Epidermal melanocyte (primary cell): Measurements from ENCODE around the gene S100PBP.

ENCODE experiments used
- DNase-seq: peaks from one replicate; pipeline ENCODE4 v3.0.0; 2011; ENCODE audit warnings: low spot score; ENCODE audit not compliant: insufficient read length

S100PBP gene

DNA sequence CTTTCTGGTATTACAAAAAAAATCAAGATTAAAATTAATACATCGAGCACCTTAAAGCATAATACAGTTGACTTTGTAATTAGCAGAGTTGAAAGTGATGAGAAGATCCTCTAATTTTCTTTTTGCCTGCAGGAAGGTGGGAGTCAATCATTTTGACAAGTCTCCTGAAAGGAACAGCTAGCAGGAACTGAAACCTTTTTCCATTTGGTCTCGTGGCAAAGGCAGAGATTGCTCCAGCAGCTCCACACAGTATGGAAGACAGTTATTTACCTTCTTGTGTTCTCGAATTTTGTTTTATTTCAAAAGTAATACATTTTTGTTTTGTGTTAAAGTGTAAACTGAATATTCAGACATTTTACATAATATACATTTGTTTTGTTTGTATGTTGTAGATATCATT, 7.7 kb downstream of the S100PBP start:
- DNase-seq, result no peak

DNA sequence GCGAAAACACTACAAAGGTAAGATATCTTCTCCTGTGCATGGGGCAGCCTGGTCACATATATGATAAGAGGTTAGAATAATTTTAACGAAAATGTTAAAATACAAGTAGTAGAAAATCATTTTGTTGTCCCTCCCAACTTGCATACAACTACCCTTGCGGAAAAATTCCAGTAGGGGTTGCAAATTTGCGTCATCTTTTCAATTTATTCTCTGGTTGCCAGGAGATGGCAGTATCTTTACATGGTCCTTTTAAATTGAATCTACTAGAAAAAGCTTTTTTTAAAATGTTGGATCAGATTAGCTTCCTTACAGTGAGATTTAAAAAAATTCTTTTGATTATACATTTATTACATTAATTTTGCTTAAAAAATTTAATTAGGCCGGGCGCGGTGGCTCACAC, 10.9 kb downstream of the S100PBP start:
- DNase-seq, result no peak

- no peak for DNase-seq
Measured at GRCh38 chr1:32830092-32830852, 12.8 kb downstream of the S100PBP start.

DNA sequence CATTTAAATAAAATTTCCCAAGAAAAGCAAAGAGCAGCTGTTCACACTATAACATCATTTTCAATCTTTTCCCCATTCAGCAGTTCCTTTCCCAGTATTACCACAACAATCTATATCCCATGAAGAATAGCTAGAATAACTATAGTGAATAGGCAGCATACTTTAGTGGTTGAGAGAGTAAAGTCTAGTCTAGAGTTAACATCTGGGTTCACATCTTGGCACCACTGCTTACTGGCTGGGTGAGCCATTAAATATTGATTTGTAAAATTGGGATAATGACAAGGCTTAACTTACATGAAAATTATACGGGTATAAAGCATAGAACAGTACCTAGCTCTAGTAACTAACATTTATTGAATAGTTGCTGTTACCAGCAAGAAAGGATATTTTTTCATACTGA, 14.4 kb downstream of the S100PBP start:
- DNase-seq, result no peak

DNA sequence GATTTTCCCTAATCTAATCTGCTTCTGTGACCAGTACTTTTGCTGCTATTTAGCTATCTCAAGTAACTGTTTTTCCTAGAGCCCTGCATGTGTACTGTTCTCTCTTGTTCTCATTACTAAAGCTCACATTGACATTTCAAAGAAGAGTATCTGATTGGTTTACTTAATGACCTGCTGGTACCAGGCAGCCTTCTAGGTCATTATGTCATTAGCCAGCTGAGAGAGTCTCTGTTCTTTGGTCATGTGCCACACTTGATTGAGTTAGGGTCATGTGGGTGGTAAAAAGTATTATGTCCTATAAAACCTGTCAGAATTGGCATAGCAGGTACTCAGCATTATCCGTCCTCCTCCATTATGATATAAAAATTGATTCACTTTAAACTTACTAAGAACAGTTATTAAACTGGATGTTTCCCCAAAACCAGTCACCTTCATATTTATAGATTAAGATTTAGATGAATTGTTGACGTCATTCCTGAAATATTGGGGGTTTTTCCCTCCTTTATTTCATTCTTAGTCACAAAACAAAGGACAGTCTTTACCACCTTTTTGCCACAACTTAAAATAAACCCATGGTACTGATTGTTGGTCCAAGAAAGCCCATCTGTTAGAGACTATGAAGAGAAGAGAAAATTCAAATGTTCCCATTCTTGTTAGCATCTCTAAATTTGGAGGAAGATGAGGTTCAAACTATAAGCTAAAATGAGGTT, 31.1 kb downstream of the S100PBP start:
- no peak for DNase-seq

DNA sequence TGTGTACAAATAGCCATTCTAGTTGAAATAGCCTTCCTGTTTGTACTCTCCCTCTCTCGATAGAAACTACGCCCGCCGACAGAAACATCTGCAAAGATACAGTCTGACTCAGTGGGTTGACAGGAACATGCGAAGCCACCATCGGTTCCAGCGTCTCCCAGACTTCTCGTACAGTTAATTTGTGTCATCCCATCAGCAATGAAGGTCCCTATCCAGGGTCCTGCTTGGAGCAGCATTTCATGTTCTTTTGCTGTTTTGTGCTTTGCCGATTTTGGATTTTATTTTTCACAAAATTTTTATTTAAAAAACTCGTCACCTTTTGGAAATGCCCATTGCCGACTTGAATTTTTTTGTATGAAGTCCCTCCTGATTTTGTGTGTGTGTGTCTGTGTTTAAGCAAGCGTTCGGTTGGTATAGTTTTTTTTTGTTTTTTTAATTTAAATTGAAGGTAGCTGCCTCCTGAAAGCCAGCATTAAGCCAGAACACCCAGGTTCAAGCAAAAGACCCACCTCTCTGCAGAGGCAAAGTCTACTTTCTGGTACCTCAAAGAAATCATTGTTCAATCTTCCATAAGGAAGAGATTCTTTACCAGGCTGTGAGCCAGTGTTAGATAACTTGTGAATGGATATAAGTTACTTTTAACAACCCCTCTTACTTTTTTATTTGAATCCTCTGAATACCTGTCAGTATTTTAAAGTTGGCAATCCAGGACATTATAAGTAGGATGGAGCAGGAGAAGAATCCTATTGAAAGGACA, 38.6 kb downstream of the S100PBP start:
- no peak for DNase-seq

DNA sequence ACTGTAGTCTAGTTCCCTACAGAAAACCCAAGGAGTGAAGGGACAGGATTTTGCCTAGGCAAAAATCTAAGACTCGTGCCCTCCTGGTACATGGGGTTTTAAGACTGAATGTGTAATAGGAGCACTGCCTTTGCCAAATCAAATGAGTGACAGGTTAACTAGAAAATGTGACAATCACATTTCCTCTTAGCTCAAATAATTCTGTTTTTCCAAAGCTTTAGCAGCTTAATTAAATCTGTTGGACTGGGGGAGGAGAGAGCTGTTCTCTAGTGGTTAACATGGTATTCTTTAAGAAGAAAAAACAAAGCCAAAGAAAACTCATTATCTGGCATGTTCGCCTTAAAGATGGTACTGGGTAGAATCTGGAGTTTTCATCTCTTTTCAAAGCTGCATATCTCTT, 40.7 kb downstream of the S100PBP start:
- DNase-seq, result no peak

- DNase-seq, result no peak
Measured at GRCh38 chr1:32858791-32859190, 41.3 kb downstream of the S100PBP start.

DNA sequence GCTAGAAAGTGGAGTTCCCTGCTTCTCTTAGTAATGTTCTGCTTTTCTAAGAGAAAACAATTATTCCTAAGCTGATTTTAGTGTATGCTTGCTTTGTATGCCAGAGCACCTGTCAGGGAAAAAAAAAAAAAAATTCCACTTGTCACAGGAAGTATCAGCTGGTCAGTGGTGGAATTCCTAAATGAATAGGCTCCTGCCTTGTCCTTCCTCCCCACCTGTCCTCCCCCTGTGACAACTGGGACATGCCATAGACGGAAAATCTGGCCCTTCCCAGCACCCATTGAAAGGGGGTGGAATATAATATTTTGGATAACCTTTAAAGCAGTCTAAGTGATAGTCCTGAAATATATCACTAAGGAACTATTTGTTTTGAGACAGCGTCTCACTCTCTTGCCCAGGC, 42.5 kb downstream of the S100PBP start:
- no peak for DNase-seq

DNA sequence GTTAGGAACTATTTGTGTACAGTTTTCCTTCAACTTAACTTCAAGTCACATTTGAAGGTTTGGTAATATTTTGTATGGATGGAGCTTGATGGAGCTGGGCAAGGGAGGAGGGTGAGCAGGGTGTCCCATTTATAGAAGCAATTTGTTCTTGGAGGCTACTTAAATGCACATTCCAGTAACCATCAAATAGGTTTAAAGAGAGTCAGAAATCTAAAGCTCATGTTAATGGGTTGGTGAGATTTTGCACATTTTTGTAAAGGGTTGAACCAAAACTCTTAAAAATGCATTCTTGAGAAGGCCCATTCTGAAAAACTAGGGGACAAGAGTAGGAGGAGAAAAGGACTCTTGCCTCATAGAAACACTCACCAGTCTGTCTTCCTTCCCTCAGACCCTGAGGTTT, 43.1 kb downstream of the S100PBP start:
- DNase-seq, result no peak

DNA sequence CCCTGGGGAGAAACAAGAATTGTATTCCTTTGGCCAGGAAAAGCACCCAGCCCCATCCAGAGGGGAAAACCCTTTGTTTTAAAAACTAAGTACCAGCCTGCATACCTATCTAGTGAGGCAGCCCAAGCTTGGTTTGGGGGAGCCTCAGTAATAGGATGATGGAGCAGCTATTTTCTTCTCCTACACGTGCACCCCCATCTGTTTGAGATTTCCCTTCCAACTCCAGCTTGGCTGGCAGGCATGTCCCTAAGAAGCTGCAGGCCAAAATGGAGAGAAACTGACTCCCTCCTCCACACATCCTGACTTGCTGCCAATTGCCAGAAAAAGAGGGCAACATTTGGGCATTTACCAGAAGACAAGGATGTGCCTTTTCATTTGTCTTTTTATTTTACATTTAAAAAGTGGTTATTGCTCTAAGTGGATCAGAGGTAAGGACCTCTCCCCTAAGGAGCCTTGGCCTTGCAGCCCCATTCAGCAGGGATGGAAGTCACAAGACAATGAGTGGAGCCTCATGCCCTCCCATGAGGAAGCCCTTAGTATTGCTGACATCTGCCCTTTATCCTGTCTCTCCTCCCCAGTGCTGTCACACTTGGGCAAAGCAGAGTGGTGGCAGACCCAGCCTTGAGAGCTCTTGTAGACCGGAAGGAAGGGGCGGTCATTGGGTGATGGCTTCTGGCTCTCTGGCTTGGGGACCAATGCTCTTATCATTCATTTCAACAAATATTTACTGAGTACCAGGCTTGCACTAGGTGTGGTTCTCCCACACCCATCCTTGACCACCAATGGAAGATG, 44.6 kb downstream of the S100PBP start:
- DNase-seq, result no peak

DNA sequence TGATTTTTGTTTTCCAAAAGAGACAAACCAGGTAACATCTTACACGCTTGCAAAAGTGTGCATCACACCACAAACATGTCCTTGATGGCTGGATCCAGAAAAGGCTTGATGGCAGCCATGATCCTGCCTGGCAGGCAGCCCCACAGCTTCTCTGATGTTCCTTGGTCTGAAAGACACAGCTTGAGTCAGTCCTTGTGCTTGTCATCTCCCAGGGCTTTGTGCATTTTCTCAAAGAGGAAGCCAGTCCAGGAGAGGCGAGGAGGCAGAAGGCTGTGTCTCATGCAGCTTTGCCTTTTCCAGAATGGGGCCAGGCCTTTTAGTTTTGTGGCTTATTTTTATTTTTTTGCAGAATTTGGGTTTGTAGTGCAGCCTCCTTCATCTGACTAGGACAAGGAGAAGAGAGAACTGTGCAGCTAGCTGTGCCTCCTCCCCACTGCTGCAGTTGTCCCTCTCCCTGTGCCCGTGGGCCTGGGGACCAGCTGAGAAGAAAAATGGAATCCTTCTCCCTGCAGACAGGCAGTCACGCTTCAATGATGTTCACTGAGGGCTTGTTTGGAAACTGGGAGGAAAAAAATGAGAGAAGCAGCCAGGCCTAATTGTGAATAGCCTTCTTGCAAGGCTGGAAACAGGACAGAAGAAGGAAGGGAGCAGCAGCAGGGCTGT, 45.9 kb downstream of the S100PBP start:
- DNase-seq, result no peak

- no peak for DNase-seq
Measured at GRCh38 chr1:32863881-32864245, 46.4 kb downstream of the S100PBP start.

- no peak for DNase-seq
Measured at GRCh38 chr1:32864375-32865019, 47.0 kb downstream of the S100PBP start.

DNA sequence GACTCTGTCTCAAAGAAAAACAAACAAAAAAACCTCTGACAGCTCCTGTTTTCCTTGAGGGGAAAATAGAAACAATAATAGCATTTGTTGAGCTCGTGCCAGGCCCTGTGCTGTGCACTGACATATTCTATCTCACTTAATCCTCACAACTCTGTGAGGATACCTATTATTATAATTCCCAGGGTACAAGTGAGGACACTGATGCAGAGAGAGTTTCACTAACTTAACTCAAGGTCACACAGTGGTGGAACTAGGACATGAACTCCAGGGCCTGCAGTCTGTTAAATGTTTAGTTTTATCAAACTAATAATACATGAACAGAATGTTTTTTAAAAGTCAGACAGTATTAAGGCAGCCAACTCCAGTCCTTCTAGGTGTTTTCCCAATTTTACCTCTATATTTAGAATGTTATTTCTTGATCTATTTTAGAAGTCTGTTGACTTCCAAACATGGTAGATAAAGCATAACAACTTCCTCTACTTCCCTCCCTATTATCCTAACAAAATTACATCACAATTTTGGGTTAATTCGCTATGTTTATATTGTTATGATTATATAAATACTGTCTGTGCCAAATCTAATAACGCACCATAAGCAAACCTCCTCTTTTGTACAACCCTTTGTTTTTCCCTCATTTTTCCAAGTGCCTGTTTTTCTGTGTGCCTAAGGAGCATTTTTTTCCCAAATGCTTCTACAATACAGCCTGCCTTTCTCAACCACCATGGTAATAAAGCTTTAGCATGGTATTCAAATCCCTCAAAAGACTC, 48.4 kb downstream of the S100PBP start:
- DNase-seq, result no peak

DNA sequence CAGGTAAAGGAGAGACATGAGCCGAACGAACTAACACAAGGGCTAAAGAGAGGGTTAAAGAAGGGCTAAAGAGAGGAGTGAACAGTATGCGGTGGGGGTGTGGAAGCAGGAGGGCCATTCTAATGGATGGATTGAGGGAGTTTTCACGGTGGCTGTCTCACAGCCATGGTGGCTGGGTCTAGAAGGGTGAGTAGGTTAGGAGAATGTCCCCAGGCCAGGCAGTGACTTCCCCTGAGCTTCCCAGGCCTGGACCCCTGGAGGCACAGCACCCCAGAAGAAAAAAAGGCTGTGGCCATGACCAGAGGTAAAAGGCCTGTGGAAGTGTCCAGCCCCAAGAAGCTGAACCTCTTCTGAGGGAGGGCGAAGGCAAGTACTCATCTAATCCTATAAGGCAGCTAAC, 49.7 kb downstream of the S100PBP start:
- DNase-seq, result no peak

DNA sequence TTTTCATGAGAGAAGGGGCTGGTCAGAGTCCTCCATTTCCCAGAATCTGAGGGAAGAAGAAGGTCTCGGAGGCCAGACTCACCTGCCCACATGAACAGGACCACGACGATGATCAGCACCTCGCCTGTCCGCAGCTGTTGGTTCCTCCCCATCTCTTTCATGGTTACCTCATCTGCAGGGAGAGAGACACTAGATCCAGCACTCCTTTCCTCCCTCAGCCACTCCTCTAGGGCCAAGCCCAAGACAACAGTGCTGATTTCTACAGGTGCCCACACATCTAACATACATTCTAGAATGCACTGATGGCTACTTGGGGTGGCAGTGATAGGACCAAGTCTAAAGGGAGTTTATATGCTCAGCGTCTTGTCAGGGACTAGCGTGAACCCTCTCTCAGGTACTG, 50.2 kb downstream of the S100PBP start:
- DNase-seq, result no peak

GRCh38 chr1:32868085-32868484, 50.6 kb downstream of the S100PBP start:
- DNase-seq, result no peak

DNA sequence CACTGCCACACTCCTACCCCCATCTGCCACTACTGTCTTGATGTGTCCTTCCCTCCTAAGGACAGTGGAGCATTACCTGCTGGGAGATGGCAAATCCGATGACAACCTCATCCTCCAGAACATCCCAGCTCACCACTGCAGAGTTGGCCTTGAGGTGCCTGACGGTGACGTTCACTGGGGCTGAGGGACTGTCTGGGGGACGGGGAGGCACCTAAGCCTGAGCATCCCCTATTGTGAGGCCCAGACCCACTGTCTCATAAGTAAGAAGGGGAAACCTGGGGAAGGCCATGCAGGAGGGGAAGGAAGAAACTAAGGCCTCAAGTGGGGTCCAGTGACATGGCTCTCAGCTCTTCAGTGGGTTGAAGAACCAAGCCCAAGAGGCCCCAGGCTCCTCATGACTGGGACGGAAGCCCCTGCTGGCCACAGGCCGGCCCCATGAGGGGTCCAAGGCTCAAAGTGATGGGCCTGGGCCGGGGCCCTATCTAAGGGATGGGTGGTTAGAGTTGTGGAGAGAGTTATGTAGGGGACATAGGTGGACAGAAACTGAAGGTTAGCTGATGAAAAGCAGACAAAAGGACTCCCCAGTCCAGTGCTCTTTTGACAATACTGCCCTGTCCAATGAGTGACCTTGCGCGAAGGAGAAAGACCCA, 51.5 kb downstream of the S100PBP start:
- DNase-seq, result no peak
